GM23248 (cell line): ENCODE results near the gene LATS2. TPM values are rescaled to one million over a fixed set of nuclear protein-coding genes. Genes with fewer than 3 reads are reported as not detected.

ENCODE experiments used
- DNase-seq: peaks from one replicate; pipeline ENCODE4 v3.0.0-alpha.2; 2015
- H2AFZ ChIP-seq: fragments of 200-600 bp; sonication (generic); 2 replicates; pipeline ENCODE4 v1.6.1; 2016; ENCODE audit warnings: antibody characterized with exemption
- H3F3A ChIP-seq: fragments of 200-600 bp; sonication (generic); 2 replicates; pipeline ENCODE4 v1.6.1; 2016; ENCODE audit warnings: mild to moderate bottlenecking, antibody characterized with exemption, mixed run types; ENCODE audit not compliant: insufficient read depth
- H3K27ac ChIP-seq: fragments of 200-600 bp; sonication (generic); 2 replicates; pipeline ENCODE4 v1.5.1; 2016; ENCODE audit warnings: mild to moderate bottlenecking
- H3K27me3 ChIP-seq: fragments of 200-600 bp; sonication (generic); replicated peaks from 2 replicates; pipeline ENCODE4 v1.6.1; 2016; ENCODE audit warnings: mild to moderate bottlenecking; ENCODE audit not compliant: insufficient read depth
- H3K36me3 ChIP-seq: fragments of 200-600 bp; sonication (generic); 2 replicates; pipeline ENCODE4 v1.6.1; 2016; ENCODE audit warnings: low read depth, mild to moderate bottlenecking
- H3K4me1 ChIP-seq: fragments of 200-600 bp; sonication (generic); 2 replicates; pipeline ENCODE4 v1.6.1; 2016; ENCODE audit warnings: mild to moderate bottlenecking; ENCODE audit not compliant: insufficient read depth
- H3K4me2 ChIP-seq: fragments of 200-600 bp; sonication (generic); one replicate; pipeline ENCODE4 v1.6.1; 2016; ENCODE audit warnings: mild to moderate bottlenecking; ENCODE audit not compliant: unreplicated experiment
- H3K4me3 ChIP-seq: fragments of 200-600 bp; sonication (generic); 2 replicates; pipeline ENCODE4 v1.5.1; 2016; ENCODE audit warnings: mild to moderate bottlenecking
- H3K79me2 ChIP-seq: fragments of 200-600 bp; sonication (generic); 2 replicates; pipeline ENCODE4 v1.6.1; 2016; ENCODE audit warnings: mild to moderate bottlenecking; ENCODE audit not compliant: insufficient read depth
- H3K9ac ChIP-seq: fragments of 200-600 bp; sonication (generic); 2 replicates; pipeline ENCODE4 v1.6.1; 2016; ENCODE audit warnings: mild to moderate bottlenecking
- H3K9me2 ChIP-seq: fragments of 200-600 bp; sonication (generic); 2 replicates; pipeline ENCODE4 v1.6.1; 2016; ENCODE audit warnings: mixed run types, mild to moderate bottlenecking, moderate library complexity; ENCODE audit not compliant: insufficient read depth
- H3K9me3 ChIP-seq: fragments of 200-600 bp; sonication (generic); one replicate; pipeline ENCODE4 v1.6.1; 2017; ENCODE audit warnings: low read depth
- H4K20me1 ChIP-seq: fragments of 200-600 bp; sonication (generic); 2 replicates; pipeline ENCODE4 v1.6.0; 2016; ENCODE audit not compliant: insufficient read depth
- EZH2 ChIP-seq: fragments of 200-600 bp; sonication (generic); IDR thresholded peaks from 2 replicates; pipeline ENCODE4 v1.6.1; 2018; ENCODE audit warnings: antibody characterized with exemption, mild to moderate bottlenecking; ENCODE audit not compliant: insufficient read depth, poor library complexity, severe bottlenecking
- EZH2phosphoT487 ChIP-seq: fragments of 200-600 bp; sonication (generic); IDR thresholded peaks from 2 replicates; pipeline ENCODE4 v1.6.1; 2018; ENCODE audit warnings: antibody characterized with exemption, moderate library complexity, mild to moderate bottlenecking, low read depth; ENCODE audit not compliant: insufficient read depth
- WGBS, 2 experiments: methylation state at CpG; one replicate each; pipeline ENCODE4 v1.1.6; 2015 to 2017; ENCODE audit warnings: low lambda C conversion rate in 2 of 2, low coverage in 1 of 2; ENCODE audit errors: missing lambda C conversion rate in 2 of 2; 5-methylcytosine and 5-hydroxymethylcytosine counted together
- in situ Hi-C: fragments of 300-500 bp; cut with MboI; formaldehyde crosslinking; loops from 2 replicates; pipeline ENCODE4 v1.15.0; 2020
- polyA plus RNA-seq: library from polyadenylated mRNA; unstranded; fragments of >200 nt; fragmentation: Nextera tagmentation; extraction: Ambion mirVana; gene quantifications from 2 replicates; pipeline ENCODE4 v1.2.1, GENCODE V29; 2016
- total RNA-seq: library from RNA; depleted of rRNA; stranded (reverse); fragments of >200 nt; shearing (Covaris generic); gene quantifications from 2 replicates; pipeline ENCODE4 v1.2.3, GENCODE V29; 2014

Gene LATS2
- total and polyA plus RNA-seq, 2 experiments from 2014 or later, result 11.8 to 23.0 TPM

- H3K4me3 ChIP-seq, result no peak overlapping the region
- H4K20me1 ChIP-seq, result peaks cover 29% of the 10 kb centered on the region; the same call in 1 of the 2 replicates
- H2AFZ ChIP-seq, result no peak overlapping the region
- H3K9me3 ChIP-seq, result no peaks in the 10 kb centered on the region
- DNase-seq, result no peak
- 92% methylated on average over 11 of the region's 11 CpGs for WGBS, 2 experiments
- no peak overlapping the region for H3K27ac ChIP-seq
- TF ChIP-seq EZH2, result no peak
- no peak for TF ChIP-seq EZH2phosphoT487
- H3K4me1 ChIP-seq, result peaks cover 18% of the 10 kb centered on the region
- H3K4me2 ChIP-seq, result no peak overlapping the region
- in situ Hi-C loops, result no loop called here
- peaks cover 8% of the 10 kb centered on the region; the same call in 1 of the 2 replicates for H3K36me3 ChIP-seq
- H3K9me2 ChIP-seq, result no peaks in the 10 kb centered on the region
- H3K27me3 ChIP-seq, result no peaks in the 10 kb centered on the region
- peaks cover 50% of the 10 kb centered on the region for H3F3A ChIP-seq
- no peak overlapping the region for H3K9ac ChIP-seq
- peaks cover 99% of the 10 kb centered on the region for H3K79me2 ChIP-seq
Measured at GRCh38 chr13:21022056-21022979, 39.1 kb downstream of the LATS2 start.

DNA sequence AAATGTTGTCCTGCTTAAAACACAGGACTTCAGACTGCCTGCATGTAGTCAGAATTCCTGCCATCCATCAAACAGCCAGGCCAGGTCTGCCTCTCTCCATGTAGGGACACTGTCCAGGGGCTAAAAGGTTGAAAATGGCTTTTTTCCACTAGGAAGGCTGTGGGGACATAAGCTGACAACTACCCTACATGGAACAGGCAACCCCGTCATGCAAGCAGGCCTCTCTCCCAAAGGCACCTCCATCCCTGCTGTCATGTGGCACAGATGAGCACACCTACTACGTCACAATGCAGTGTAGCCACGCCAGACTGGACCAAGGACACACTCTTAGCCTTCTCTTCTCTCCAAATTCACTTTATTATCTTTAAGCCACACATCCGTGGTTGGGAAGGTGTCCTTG, 40.8 kb downstream of the LATS2 start:
- Histone ChIP-seq H2AFZ (no peak overlapping the region), H3K9me3 (no peaks in the 10 kb centered on the region), H3K9ac (no peak overlapping the region), H3K4me1 (peaks cover 35% of the 10 kb centered on the region), H3K4me3 (no peak overlapping the region), H3K36me3 (0 out of 2 replicates have a peak, but pooled peaks cover 8% of the 10 kb centered on the region), H3K27ac (no peak overlapping the region), H3K27me3 (no peaks in the 10 kb centered on the region), H3K4me2 (no peak overlapping the region), H3K79me2 (peaks cover 93% of the 10 kb centered on the region), H3K9me2 (no peaks in the 10 kb centered on the region), H4K20me1 (peaks cover 14% of the 10 kb centered on the region; the same call in 1 of the 2 replicates), H3F3A (peaks cover 57% of the 10 kb centered on the region)
- no peak for DNase-seq
- 93 to 98% methylated on average over 4 of the region's 4 CpGs for WGBS, 2 experiments
- TF ChIP-seq EZH2 (no peak), EZH2phosphoT487 (no peak)
- in situ Hi-C loops, result no loop called here

- 44 to 46% methylated on average over 5 of the region's 5 CpGs for WGBS, 2 experiments
- H3K27me3 ChIP-seq, result no peaks in the 10 kb centered on the region
- H3K36me3 ChIP-seq, result 0 out of 2 replicates have a peak, but pooled peaks cover 8% of the 10 kb centered on the region
- H3K27ac ChIP-seq, result no peak overlapping the region
- in situ Hi-C loops, result no loop called here
- H3K4me1 ChIP-seq, result peaks cover 39% of the 10 kb centered on the region
- DNase-seq, result peak; percentile 44
- no peak overlapping the region for H3K9ac ChIP-seq
- peaks cover 93% of the 10 kb centered on the region for H3K79me2 ChIP-seq
- no peak overlapping the region for H3K4me2 ChIP-seq
- no peaks in the 10 kb centered on the region for H3K9me3 ChIP-seq
- peaks cover 61% of the 10 kb centered on the region for H3F3A ChIP-seq
- TF ChIP-seq EZH2, result no peak
- TF ChIP-seq EZH2phosphoT487, result no peak
- H3K4me3 ChIP-seq, result no peak overlapping the region
- H3K9me2 ChIP-seq, result no peaks in the 10 kb centered on the region
- H2AFZ ChIP-seq, result no peak overlapping the region
- H4K20me1 ChIP-seq, result peaks cover 14% of the 10 kb centered on the region; the same call in 1 of the 2 replicates
Measured at GRCh38 chr13:21020176-21020575, 41.2 kb downstream of the LATS2 start.

GRCh38 chr13:21018220-21018619, 43.2 kb downstream of the LATS2 start:
- TF ChIP-seq EZH2phosphoT487 (no peak), EZH2 (no peak)
- H3F3A ChIP-seq, result peaks cover 81% of the 10 kb centered on the region
- H3K27me3 ChIP-seq, result no peaks in the 10 kb centered on the region
- DNase-seq, result no peak
- 81 to 85% methylated on average over 4 of the region's 4 CpGs for WGBS, 2 experiments
- peaks cover 14% of the 10 kb centered on the region; the same call in 1 of the 2 replicates for H4K20me1 ChIP-seq
- no peaks in the 10 kb centered on the region for H3K9me2 ChIP-seq
- H2AFZ ChIP-seq, result no peak overlapping the region
- peaks cover 91% of the 10 kb centered on the region for H3K79me2 ChIP-seq
- H3K4me2 ChIP-seq, result peak overlapping the region; percentile 49
- 0 out of 2 replicates have a peak, but pooled peaks cover 8% of the 10 kb centered on the region for H3K36me3 ChIP-seq
- no peak overlapping the region for H3K9ac ChIP-seq
- H3K9me3 ChIP-seq, result no peaks in the 10 kb centered on the region
- no peak overlapping the region for H3K4me3 ChIP-seq
- in situ Hi-C loops, result no loop called here
- H3K27ac ChIP-seq, result peak overlapping the region; percentile 96
- H3K4me1 ChIP-seq, result peaks cover 59% of the 10 kb centered on the region
